Measurements from ENCODE around the gene LRP1B. TPM values are rescaled to one million over a fixed set of nuclear protein-coding genes. Genes with fewer than 3 reads are reported as not detected.

Gene LRP1B
- total and polyA plus RNA-seq, 8 donors, result 0.03 to 1.6 (median 0.84) TPM

DNA sequence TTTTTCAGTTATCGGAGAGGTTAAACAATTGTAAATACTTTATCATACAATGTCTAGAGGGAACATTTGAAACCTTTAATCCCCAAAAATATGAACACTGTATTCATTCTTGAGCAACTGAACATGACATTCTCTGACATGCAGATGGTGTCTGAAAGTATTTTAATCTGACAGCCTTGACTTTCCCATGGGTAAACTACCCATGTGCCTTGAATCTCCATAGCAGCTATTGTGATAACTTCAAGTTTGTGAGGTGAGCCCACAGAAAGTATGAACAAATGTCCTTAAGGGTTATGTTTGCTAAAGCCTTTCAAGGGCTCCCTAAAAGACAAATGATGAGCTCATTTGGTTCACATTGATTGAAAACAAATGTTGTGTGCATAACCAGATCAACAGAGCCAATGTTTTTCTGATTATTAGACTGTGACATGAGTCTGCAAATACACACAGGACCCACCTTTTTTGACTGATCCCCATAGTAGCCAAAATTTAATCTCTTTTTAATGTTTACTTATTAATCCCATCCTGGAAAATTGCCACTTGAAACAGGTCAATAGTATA is 1326.0 kb downstream of the LRP1B start:
- H3K27ac ChIP-seq, result no peak overlapping the region
- TF ChIP-seq, protein P1, sequence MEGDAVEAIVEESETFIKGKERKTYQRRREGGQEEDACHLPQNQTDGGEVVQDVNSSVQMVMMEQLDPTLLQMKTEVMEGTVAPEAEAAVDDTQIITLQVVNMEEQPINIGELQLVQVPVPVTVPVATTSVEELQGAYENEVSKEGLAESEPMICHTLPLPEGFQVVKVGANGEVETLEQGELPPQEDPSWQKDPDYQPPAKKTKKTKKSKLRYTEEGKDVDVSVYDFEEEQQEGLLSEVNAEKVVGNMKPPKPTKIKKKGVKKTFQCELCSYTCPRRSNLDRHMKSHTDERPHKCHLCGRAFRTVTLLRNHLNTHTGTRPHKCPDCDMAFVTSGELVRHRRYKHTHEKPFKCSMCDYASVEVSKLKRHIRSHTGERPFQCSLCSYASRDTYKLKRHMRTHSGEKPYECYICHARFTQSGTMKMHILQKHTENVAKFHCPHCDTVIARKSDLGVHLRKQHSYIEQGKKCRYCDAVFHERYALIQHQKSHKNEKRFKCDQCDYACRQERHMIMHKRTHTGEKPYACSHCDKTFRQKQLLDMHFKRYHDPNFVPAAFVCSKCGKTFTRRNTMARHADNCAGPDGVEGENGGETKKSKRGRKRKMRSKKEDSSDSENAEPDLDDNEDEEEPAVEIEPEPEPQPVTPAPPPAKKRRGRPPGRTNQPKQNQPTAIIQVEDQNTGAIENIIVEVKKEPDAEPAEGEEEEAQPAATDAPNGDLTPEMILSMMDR (IDR thresholded peaks at IDR 0.05), result no peak
- no peaks in the 10 kb centered on the region for H3K4me1 ChIP-seq
- intact Hi-C loops (cut with DNase I), result no loop called here
- no peak for ATAC-seq
- DNase-seq, result no peak
- H3K4me3 ChIP-seq, result no peak overlapping the region
- H3K36me3 ChIP-seq, result no peaks in the 10 kb centered on the region
- no peaks in the 10 kb centered on the region for H3K27me3 ChIP-seq
- H3K9me3 ChIP-seq, result no peaks in the 10 kb centered on the region

DNA sequence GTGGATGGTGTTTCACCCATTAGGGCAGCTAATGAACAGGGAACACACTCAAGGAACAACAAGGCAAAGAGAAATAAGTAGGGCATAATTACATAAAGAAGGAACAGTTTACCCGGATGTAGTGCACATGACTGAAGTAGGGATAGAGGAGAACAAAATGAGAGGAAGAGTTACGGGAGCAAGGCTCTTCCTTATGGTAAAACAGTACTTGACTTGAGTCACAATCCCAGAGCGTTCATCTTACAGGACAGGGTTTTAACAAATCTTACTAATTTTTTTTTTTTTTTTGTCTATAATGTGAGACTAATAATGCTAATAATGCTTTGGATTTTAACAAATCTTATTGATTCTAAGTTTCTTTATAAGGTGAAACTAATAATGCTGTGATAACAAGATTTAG is 1329.5 kb downstream of the LRP1B start:
- intact Hi-C loops (cut with DNase I), result no loop called here
- DNase-seq (no peak), ATAC-seq (no peak)
- H3K4me1 ChIP-seq, result no peaks in the 10 kb centered on the region
- no peak overlapping the region for H3K4me3 ChIP-seq
- TF ChIP-seq, protein P1 (IDR thresholded peaks at IDR 0.05), result no peak
- no peaks in the 10 kb centered on the region for H3K36me3 ChIP-seq
- H3K9me3 ChIP-seq, result no peaks in the 10 kb centered on the region
- no peaks in the 10 kb centered on the region for H3K27me3 ChIP-seq
- H3K27ac ChIP-seq, result no peak overlapping the region

DNA sequence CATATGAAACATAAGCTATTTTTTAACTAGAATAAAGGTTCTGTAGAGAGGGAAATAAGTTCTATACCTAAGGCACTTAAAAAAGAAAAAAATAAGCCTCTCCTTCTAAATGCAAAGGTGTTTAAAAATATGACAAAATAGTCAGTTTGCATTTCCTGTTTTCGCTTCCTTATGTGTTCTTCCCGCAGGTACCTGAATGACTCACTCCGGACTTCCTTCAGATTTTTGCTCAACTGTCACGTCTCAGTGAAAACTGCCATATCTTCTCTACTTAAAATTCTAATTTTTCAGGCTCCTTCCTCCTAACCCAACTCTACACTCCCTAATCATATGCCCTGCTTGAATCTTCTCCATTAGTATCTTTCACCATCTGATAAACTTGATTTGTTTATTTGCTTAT is 1333.1 kb downstream of the LRP1B start:
- H3K36me3 ChIP-seq, result no peaks in the 10 kb centered on the region
- no peaks in the 10 kb centered on the region for H3K4me1 ChIP-seq
- H3K27ac ChIP-seq, result no peak overlapping the region
- no peak for DNase-seq
- no peak for ATAC-seq
- H3K27me3 ChIP-seq, result no peaks in the 10 kb centered on the region
- TF ChIP-seq, protein P1 (IDR thresholded peaks at IDR 0.05), result no peak
- no peak overlapping the region for H3K4me3 ChIP-seq
- H3K9me3 ChIP-seq, result no peaks in the 10 kb centered on the region
- intact Hi-C loops (cut with DNase I), result no loop called here

DNA sequence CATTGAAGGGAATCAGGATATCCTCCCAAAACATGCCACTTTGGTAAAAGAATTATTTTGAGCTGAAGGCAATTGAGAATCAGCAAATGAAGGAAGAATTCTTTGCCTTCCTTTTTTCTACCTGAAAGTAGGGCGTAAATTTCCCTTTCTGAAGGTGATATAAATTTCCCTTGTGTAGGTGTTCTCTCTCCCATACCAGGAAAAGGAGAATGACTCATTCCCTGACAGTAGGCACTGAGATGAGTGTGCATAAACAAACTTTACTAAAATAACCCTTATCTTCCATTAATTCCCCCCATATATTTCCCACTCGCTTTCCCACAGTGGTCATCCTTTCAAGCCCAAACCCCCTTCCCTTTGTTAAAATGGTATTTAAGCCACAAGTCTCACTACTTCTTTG is 1339.0 kb downstream of the LRP1B start:
- no peaks in the 10 kb centered on the region for H3K27me3 ChIP-seq
- H3K36me3 ChIP-seq, result no peaks in the 10 kb centered on the region
- no peak overlapping the region for H3K27ac ChIP-seq
- no peak for DNase-seq
- intact Hi-C loops (cut with DNase I), result no loop called here
- TF ChIP-seq, protein P1 (IDR thresholded peaks at IDR 0.05), result no peak
- ATAC-seq, result no peak
- no peak overlapping the region for H3K4me3 ChIP-seq
- H3K9me3 ChIP-seq, result peaks cover 0 to 6% of the 10 kb centered on the region in 2 donors
- no peaks in the 10 kb centered on the region for H3K4me1 ChIP-seq

DNA sequence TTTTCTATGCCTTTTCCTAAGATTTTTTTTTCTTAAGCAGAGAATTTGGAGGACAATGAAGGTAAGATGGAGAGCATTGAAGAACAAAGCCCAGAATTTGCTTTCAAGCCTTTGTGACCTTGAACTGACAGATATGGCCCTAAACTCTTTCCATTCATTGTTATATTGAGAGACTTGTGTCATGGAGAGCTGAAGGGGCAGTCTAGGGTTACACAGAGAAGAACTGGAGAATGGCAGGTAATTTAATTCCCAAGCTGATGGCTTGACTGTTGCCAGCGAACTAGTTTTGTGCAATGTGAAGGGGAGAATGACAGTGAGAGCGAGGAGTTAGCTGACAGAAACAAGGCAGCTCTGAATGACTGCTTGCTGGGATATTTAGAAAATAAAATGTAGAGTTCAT is 1344.2 kb downstream of the LRP1B start:
- H3K36me3 ChIP-seq, result no peaks in the 10 kb centered on the region
- H3K9me3 ChIP-seq, result peaks cover 0 to 6% of the 10 kb centered on the region in 2 donors
- intact Hi-C loops (cut with DNase I), result no loop called here
- TF ChIP-seq, protein P1 (IDR thresholded peaks at IDR 0.05), result no peak
- no peaks in the 10 kb centered on the region for H3K4me1 ChIP-seq
- H3K27me3 ChIP-seq, result no peaks in the 10 kb centered on the region
- DNase-seq (no peak), ATAC-seq (no peak)
- no peak overlapping the region for H3K27ac ChIP-seq
- H3K4me3 ChIP-seq, result no peak overlapping the region

Data from left lung (tissue), 10 donors.